ENCODE results near the gene GUF1.
"Not testable (repeated sequence)": the region's sequence is repeated elsewhere in the genome, so short reads cannot be mapped to it uniquely, and the experiment has no call there.

The GUF1 gene

DNA sequence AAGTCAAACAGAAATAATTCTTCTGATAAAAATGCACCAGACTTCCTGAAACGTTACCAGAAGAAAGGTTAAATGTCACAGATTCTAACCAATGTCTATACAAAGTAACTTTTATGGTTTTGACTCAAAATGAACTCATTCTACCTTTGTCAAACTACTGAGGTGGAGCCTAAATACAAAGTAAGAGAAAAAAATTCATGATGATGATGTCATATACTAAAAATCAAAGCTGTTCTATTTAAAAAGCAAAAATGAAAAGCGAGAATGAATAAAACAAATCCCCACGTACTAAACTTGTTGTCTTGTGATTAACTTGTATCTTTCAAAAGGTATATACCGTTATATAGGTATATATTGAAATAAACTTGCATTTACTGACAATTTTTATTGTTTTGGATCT lies 26.5 kb downstream of the GUF1 start:
- DNase-seq, result no peak

DNA sequence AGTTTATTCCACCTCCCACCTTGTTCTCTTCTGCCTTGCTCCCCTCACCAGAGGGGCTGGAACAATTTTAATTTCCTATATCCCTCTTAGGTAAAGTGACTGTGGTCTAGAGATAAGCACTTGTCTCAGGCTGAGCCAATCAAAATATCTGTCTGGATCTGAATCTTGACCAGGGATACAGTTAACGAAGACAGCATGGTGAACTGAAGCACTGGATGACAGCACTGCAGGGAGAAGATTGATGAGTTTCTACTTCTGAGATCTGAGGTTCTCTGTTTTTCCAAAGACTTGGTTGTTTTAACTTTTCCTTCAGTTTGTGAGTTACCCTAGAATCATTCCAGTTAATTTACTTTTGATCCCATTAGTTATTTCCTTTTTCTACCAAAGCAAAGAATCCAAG lies 34.9 kb downstream of the GUF1 start:
- no peak for DNase-seq

DNA sequence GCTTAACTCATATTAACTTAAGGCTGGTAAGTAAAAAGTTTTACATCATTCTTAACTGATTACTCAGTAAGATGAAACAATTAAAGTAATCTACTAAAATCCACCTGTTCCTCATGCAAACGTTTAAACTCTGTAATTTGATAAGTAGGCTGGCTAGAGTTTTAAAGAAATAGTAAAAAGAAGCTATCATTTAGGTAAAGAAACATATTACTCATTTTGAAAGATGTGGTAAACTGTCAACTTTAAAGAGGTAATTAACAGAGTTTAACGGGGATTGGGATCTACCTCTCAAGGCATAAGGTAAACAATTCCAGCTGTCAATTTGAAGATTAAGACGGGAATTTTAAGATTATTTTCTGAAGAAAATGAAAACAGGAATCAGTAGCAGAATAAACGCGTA lies 38.4 kb downstream of the GUF1 start:
- no peak for DNase-seq

DNA sequence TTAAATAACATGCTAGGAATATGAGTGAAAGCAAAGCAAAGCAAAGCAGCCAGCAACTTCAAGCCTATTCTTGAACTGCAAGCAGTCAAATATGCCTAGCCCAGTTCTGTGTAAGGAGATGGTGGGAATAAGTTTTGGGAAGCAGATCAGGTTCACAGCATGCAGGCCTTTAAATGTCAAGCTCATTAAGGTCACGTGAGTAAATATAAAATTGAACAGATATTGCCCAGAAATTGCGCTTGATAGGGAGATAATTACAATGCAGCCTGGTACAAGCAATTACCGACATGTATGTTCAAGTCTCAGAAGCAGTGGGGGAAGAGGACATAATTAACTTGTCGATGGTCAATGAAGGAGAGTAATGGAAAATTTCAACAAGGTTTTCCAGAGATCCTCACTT lies 42.2 kb downstream of the GUF1 start:
- DNase-seq, result no peak

DNA sequence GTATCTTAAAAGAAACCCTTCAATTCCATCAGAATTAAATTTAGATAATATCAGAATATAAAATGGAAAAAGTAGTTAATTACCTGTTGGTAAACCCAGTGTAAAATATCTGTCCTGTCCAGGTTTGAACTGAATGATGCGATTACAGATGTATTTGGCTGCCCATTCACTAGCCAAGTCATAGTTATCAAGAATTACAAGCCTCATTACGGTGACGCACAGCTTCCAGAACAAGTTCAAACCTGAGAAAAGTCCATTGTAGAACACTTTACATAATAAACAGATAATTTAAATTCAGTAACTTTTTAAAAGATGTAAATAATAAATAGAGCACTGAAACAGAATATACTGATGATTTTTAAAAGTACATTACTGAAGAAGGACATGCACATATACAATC lies 43.8 kb downstream of the GUF1 start:
- no peak for DNase-seq

DNA sequence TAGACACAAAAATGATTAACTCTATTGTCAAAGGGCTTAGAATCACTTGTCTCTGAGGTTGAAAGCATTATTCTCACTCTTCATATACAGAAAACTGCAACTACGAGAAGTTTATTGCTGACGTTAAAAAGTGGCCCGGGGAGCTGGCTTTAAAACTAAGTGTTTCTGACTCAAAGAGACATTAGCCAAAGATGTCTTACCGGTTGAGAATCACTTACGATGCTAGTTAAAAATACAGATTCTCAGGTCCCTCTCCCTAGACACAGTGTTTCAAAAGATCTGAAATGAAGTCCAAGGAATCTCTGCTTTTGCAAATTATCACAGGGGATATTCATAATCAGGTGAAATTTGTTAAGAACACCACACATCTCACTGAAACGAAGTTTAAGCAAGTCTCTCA lies 46.9 kb downstream of the GUF1 start:
- no peak for DNase-seq

DNA sequence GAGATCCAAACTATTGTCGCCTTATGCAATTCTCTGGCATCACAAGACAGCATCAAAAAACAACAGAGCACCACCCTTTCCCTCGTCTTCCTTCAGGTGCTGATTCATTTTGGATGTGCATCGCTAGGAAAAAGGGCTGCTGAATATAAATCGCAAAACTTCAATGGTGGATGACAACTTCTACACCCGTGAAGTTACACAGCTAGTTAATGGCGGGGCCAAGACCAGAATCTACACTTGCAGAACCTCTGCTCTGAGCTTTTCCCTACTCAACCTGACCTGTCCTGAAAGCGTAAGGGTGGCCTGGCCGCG lies 47.5 kb downstream of the GUF1 start:
- no peak for DNase-seq

DNA sequence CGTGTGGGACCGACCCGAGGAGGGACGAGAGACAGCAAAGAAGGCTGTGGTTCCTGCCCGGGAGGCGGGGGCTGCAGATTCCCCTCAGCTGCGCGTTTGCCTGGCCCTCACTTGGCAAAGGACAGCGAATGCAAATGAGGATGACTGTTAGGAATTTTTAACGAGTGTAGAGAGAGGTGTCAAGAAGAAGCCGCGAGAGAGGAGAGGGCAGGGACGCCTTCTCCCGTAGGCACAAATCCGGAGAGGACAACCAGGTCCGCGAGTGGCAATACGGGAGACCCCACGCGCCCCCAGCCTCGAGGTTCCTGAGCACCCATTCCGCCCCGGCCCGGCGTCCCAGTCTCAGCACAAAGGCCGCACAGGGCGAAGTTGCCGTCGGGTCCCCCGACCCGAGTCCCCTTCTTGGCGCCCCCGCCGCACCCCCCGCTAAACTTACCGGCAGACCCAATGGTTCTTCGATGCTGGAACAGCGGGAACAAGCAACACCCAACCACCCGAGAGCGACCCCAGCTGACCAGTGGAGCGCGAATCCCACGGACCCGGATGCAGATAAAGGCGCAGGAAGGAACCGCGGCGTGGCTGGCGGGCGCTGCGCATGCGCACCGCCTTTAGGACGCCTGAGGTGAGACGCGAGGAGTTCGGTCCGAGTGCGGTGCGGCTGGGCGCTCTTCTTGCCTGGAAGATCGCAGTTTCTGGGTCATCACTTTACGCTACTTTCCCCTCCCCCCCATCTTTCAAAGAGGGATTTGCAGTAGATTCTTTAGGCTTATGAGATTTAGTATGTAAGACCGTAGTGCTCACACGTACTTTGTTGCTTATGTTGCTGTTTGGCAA lies 48.0 kb downstream of the GUF1 start, which contains the start of gene GNPDA2:
TSS of gene GNPDA2 (minus strand) at position 519 of the 834 bp plus-strand sequence. CDS start 4,349 bp downstream, outside the sequence.
- peak; percentile 82 for DNase-seq

DNA sequence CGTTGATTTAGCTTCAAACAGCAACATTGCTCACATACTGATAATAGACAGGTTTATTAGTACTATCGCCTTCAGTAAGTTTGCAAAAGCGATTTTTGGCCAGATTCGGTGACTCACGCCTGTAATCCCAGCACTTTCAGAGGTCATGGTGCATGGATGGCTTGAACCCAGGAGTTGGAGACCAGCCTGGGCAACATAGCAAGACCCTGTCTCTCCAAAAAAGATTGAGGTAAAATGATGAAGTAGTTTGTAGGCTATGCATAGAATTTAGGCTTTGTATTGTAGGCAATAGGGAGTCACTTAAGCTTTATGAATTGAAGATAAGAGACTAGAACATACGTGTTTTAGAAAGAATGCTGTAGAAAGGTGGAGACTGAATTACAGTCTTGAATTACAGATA lies 49.3 kb downstream of the GUF1 start:
- DNase-seq, result no peak

DNA sequence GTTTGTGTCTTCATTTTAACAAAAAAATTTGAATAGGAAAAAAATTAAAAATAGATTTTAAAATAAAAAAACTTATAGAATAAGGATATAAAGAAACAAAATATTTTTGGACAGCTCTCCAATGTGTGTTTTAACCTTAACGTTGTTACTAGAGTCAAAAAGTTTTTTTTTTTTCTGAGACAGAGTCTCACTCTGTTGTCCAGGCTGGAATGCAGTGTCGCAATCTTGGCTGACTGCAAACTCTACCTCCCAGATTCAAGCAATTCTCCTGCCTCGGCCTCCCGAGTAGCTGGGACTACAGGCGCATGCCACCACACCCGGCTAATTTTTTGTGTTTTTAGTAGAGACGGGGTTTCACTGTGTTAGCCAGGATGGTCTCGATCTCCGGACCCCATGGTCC lies 50.5 kb downstream of the GUF1 start:
- not testable (repeated sequence) for DNase-seq

DNA sequence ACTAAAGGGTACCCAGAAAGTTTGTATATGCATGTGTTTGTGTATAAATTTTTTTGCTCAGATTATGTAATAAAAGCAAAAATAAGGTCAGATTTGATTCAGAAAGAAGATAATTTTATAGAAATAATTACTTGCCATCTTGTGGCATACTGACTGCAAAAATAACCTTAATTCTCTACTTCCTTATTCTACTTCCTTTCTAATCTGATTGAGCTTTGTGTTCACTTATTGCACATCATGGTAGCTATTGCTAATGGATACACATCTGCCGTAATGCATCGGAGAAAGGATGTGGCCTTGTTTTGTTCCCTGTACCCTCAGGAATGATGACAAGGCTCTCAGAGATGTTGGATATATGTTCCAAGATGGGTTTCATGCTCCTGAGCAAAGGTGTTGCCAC lies 58.7 kb downstream of the GUF1 start:
- no peak for DNase-seq

DNA sequence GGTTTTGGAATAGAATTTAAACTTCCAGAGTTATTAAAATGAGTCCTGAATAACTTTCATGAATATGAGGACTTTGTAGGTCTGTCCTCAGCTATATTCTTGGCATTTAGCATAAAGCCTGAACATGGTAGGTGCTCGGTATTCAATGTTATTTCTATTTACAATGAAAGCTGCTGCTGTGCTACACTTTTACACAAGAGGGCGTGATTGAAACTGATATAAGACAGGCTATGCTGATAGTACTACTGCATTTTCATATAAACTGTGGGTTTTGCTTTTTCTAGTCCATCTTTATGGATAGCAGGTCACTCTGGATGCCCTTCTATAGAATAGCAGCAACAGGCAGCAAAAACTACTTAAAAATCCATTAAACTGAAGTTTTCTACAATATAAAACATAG lies 60.4 kb downstream of the GUF1 start:
- DNase-seq, result no peak

DNA sequence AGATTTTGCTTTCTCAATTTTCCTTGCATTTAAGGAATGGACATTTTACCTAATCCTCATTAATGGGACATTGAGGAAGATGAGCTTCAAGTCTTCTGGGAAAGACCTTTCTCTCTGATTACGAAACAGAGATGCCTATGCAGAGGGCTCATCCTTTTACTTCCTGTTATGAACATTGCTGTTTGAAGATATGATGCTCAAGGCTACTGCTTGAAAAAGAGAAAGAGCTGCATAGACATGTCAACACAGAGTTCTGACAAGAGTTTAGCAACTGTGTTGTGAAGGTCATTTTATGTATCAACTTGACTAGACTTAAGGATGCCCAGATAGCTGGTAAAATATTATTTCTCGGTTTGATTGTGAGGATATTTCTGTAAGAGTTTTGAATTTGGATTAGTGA lies 62.0 kb downstream of the GUF1 start:
- no peak for DNase-seq
